ENCODE measurements around the gene RMND5B. TPM values are rescaled to one million over a fixed set of nuclear protein-coding genes. Genes with fewer than 3 reads are reported as not detected.
"Not testable (repeated sequence)": the region's sequence is repeated elsewhere in the genome, so short reads cannot be mapped to it uniquely, and the experiment has no call there.

The RMND5B gene
- total and polyA plus RNA-seq, 8 donors, result 12.1 to 29.8 (median 18.1) TPM

GRCh38 chr5:178129296-178129695, 1.5 kb upstream of the RMND5B start:
- Histone ChIP-seq H3K9me3 (no peaks in the 10 kb centered on the region), H3K27me3 (no peaks in the 10 kb centered on the region), H3K4me1 (peaks cover 0 to 8% (median 6%) of the 10 kb centered on the region in 3 donors), H3K4me3 (no peak overlapping the region), H3K36me3 (no peaks in the 10 kb centered on the region), H3K27ac (no peak overlapping the region)
- intact Hi-C loops (cut with DNase I), result no loop called here
- 92 to 95% methylated on average over 8 to 9 of the region's 9 CpGs for WGBS, 2 donors
- ATAC-seq (no peak), DNase-seq (no peak), FAIRE-seq (no peak)
- TF ChIP-seq, protein P1, sequence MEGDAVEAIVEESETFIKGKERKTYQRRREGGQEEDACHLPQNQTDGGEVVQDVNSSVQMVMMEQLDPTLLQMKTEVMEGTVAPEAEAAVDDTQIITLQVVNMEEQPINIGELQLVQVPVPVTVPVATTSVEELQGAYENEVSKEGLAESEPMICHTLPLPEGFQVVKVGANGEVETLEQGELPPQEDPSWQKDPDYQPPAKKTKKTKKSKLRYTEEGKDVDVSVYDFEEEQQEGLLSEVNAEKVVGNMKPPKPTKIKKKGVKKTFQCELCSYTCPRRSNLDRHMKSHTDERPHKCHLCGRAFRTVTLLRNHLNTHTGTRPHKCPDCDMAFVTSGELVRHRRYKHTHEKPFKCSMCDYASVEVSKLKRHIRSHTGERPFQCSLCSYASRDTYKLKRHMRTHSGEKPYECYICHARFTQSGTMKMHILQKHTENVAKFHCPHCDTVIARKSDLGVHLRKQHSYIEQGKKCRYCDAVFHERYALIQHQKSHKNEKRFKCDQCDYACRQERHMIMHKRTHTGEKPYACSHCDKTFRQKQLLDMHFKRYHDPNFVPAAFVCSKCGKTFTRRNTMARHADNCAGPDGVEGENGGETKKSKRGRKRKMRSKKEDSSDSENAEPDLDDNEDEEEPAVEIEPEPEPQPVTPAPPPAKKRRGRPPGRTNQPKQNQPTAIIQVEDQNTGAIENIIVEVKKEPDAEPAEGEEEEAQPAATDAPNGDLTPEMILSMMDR (IDR thresholded peaks at IDR 0.05), result no peak

DNA sequence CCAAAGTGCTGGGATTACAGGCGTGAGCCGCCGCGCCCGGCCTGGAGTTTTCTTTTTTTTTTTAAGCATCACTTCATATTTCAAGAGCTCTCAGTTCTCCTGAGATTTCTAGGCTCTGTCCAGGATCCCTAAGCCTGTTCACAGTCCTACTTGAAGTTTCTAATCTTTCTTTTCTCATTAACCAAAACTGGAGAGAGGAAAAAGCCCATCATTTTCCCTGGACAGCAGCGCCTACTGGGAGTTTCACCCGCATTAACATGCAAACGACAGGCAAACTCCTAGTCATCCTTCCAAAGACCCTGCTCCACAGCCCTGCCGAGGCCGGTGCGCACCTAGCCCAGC, 609 bp upstream of the RMND5B start:
- H3K27me3 ChIP-seq; FAIRE-seq; DNase-seq; H3K9me3 ChIP-seq; ATAC-seq; H3K36me3 ChIP-seq; intact Hi-C loops (cut with DNase I); H3K4me1 ChIP-seq: not testable (repeated sequence)
- WGBS, 2 donors, result 2 to 6% methylated on average over 11 of the region's 11 CpGs
- peak overlapping the region; percentile 85 to 88 (median 85) for H3K27ac ChIP-seq
- peak overlapping the region; percentile 84 to 98 (median 90) for H3K4me3 ChIP-seq

DNA sequence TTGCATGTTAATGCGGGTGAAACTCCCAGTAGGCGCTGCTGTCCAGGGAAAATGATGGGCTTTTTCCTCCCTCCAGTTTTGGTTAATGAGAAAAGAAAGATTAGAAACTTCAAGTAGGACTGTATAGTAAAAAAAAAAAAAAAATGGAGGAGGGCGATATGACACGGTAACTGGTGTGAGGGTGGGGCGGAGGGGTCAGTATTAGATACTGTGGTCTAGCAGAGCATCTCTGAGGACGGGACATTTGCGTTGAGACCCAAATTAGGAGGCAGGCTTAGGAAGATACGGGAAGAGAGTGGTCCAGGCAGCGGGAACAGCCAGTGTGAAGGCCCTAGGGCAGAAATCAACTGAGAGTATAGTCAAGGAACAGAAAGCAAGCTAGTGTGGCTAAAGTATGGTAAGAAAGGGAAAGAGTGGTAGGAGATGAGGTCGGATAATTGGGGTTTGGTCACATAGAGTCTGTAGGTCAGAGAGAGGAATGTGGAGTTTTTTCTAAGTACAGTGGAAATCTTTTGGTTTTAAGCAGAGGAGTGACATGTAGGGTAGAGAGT, 707 bp downstream of the RMND5B start:
- TF ChIP-seq, protein P1 (IDR thresholded peaks at IDR 0.05), result no peak
- whole genome bisulfite sequencing, 2 donors, result 9 to 13% methylated on average over 10 of the region's 10 CpGs
- Histone ChIP-seq H3K9me3 (no peaks in the 10 kb centered on the region), H3K36me3 (no peaks in the 10 kb centered on the region), H3K4me3 (peak overlapping the region; percentile 84 to 98 (median 90)), H3K27ac (peak overlapping the region in 3 of 4 donors; percentile 85 to 88 (median 85)), H3K27me3 (no peaks in the 10 kb centered on the region), H3K4me1 (peaks cover 3 to 8% (median 6%) of the 10 kb centered on the region in 3 donors)
- DNase-seq (no peak), FAIRE-seq (no peak), ATAC-seq (no peak)
- intact Hi-C loops (cut with DNase I), result no loop called here

GRCh38 chr5:178136990-178137389, 6.2 kb downstream of the RMND5B start:
- FAIRE-seq (no peak), DNase-seq (no peak), ATAC-seq (no peak)
- peaks cover 0 to 7% (median 0%) of the 10 kb centered on the region in 3 donors for H3K36me3 ChIP-seq
- intact Hi-C loops (cut with DNase I), result no loop called here
- H3K4me1 ChIP-seq, result peaks cover 3% of the 10 kb centered on the region in 3 donors
- H3K9me3 ChIP-seq, result no peaks in the 10 kb centered on the region
- 81 to 86% methylated on average over 10 of the region's 10 CpGs for WGBS, 2 donors
- H3K4me3 ChIP-seq, result no peak overlapping the region
- H3K27me3 ChIP-seq, result no peaks in the 10 kb centered on the region
- TF ChIP-seq, protein P1 (IDR thresholded peaks at IDR 0.05), result no peak
- H3K27ac ChIP-seq, result no peak overlapping the region

- FAIRE-seq (no peak), ATAC-seq (no peak), DNase-seq (peak in 1 of 6 donors; percentile 37)
- Histone ChIP-seq H3K9me3 (no peaks in the 10 kb centered on the region), H3K4me3 (no peak overlapping the region), H3K27me3 (no peaks in the 10 kb centered on the region), H3K27ac (no peak overlapping the region), H3K4me1 (peaks cover 0 to 3% (median 0%) of the 10 kb centered on the region in 3 donors), H3K36me3 (peaks cover 0 to 12% (median 0%) of the 10 kb centered on the region in 3 donors)
- 90 to 93% methylated on average over 12 of the region's 12 CpGs for WGBS, 2 donors
- TF ChIP-seq, protein P1 (IDR thresholded peaks at IDR 0.05), result no peak
- intact Hi-C loops (cut with DNase I), result no loop called here
Measured at GRCh38 chr5:178137991-178138390, 7.2 kb downstream of the RMND5B start.

All from pancreas (tissue), 10 donors.